ENCODE data around the gene PRKCB. TPM values are rescaled to one million over a fixed set of nuclear protein-coding genes. Genes with fewer than 3 reads are reported as not detected.
"Not testable (repeated sequence)": the region's sequence is repeated elsewhere in the genome, so short reads cannot be mapped to it uniquely, and the experiment has no call there.

PRKCB gene
- polyA plus RNA-seq, 3 donors, result 57.4 to 87.4 (median 75.5) TPM

GRCh38 chr16:24024971-24025370 is 189.2 kb downstream of the PRKCB start:
- H3K36me3 Mint-ChIP-seq, result peaks cover 21 to 34% of the 10 kb centered on the region in 2 donors
- no peaks in the 10 kb centered on the region for H3K4me1 ChIP-seq (ENCODE audit: control insufficient read depth in 1 of 2, insufficient read depth in 2 of 2, low read length in 2 of 2)
- H3K9ac ChIP-seq (ENCODE audit: insufficient read depth, low read length, poor library complexity, severe bottlenecking), result no peak overlapping the region
- H3K27ac Mint-ChIP-seq, result peak overlapping the region in 1 of 7 donors; percentile 2
- WGBS (ENCODE audit: insufficient coverage), result 100% methylated on average over 2 of the region's 7 CpGs
- peaks cover 0 to 4% (median 0%) of the 10 kb centered on the region in 3 donors for H3K27me3 Mint-ChIP-seq (ENCODE audit: low read depth in 3 of 3)
- no peaks in the 10 kb centered on the region for H3K9me3 ChIP-seq (replicated peaks in 1 of 2; ENCODE audit: control insufficient read depth in 1 of 2, insufficient read depth in 1 of 2, low read length in 2 of 2)
- no peak overlapping the region for H2AFZ ChIP-seq (ENCODE audit: insufficient read depth, low read depth, low read length, poor library complexity, severe bottlenecking)
- intact Hi-C loops (cut with micrococcal nuclease), result no loop called here
- H3K4me3 Mint-ChIP-seq, result no peak overlapping the region
- peaks cover 94% of the 10 kb centered on the region for H4K20me1 ChIP-seq (ENCODE audit: insufficient read depth, low read length)
- peaks cover 9% of the 10 kb centered on the region for H3K79me2 ChIP-seq (ENCODE audit: insufficient read depth, low read length)
- H3K4me1 Mint-ChIP-seq, result no peaks in the 10 kb centered on the region
- H3K36me3 ChIP-seq (replicated peaks in 1 of 2; ENCODE audit: control insufficient read depth in 1 of 2, insufficient read depth in 2 of 2, low read length in 2 of 2), result peaks cover 0 to 30% of the 10 kb centered on the region in 2 donors
- DNase-seq, result no peak
- peaks cover 0 to 4% (median 0%) of the 10 kb centered on the region in 7 donors for H3K9me3 Mint-ChIP-seq
- no peak overlapping the region for H3K4me3 ChIP-seq (replicated peaks in 1 of 3; ENCODE audit: low read depth in 2 of 3, low read length in 3 of 3)
- H3K27me3 ChIP-seq (ENCODE audit: control insufficient read depth in 2 of 2, insufficient read depth in 2 of 2, low read length in 2 of 2), result no peaks in the 10 kb centered on the region
- H3K27ac ChIP-seq (ENCODE audit: low read depth in 1 of 2, low read length in 2 of 2), result no peak overlapping the region
- TF ChIP-seq CTCF (IDR thresholded peaks at IDR 0.05), result no peak
- no peak overlapping the region for H3K4me2 ChIP-seq (replicated peaks; ENCODE audit: extremely low read depth, low read length, poor library complexity, severe bottlenecking)

GRCh38 chr16:24027466-24027865 is 191.7 kb downstream of the PRKCB start:
- Histone ChIP-seq H3K9ac (ENCODE audit: insufficient read depth, low read length, poor library complexity, severe bottlenecking) (no peak overlapping the region), H3K4me2 (replicated peaks; ENCODE audit: extremely low read depth, low read length, poor library complexity, severe bottlenecking) (no peak overlapping the region), H3K27ac (ENCODE audit: low read depth in 1 of 2, low read length in 2 of 2) (no peak overlapping the region), H4K20me1 (ENCODE audit: insufficient read depth, low read length) (peaks cover 98% of the 10 kb centered on the region), H3K79me2 (ENCODE audit: insufficient read depth, low read length) (peaks cover 4% of the 10 kb centered on the region), H3K9me3 (replicated peaks in 1 of 2; ENCODE audit: control insufficient read depth in 1 of 2, insufficient read depth in 1 of 2, low read length in 2 of 2) (no peaks in the 10 kb centered on the region), H3K4me1 (ENCODE audit: control insufficient read depth in 1 of 2, insufficient read depth in 2 of 2, low read length in 2 of 2) (no peaks in the 10 kb centered on the region), H3K36me3 (replicated peaks in 1 of 2; ENCODE audit: control insufficient read depth in 1 of 2, insufficient read depth in 2 of 2, low read length in 2 of 2) (peaks cover 11 to 41% of the 10 kb centered on the region in 2 donors), H3K4me3 (replicated peaks in 1 of 3; ENCODE audit: low read depth in 2 of 3, low read length in 3 of 3) (no peak overlapping the region), H3K27me3 (ENCODE audit: control insufficient read depth in 2 of 2, insufficient read depth in 2 of 2, low read length in 2 of 2) (no peaks in the 10 kb centered on the region), H2AFZ (ENCODE audit: insufficient read depth, low read depth, low read length, poor library complexity, severe bottlenecking) (no peak overlapping the region)
- Mint-ChIP-seq H3K27me3 (ENCODE audit: low read depth in 3 of 3) (peaks cover 0 to 5% (median 0%) of the 10 kb centered on the region in 3 donors), H3K4me1 (no peaks in the 10 kb centered on the region), H3K4me3 (no peak overlapping the region), H3K36me3 (peaks cover 29 to 43% of the 10 kb centered on the region in 2 donors), H3K9me3 (peaks cover 0 to 3% (median 0%) of the 10 kb centered on the region in 7 donors), H3K27ac (peak overlapping the region in 2 of 7 donors; percentile 16 to 30)
- no peak for TF ChIP-seq CTCF (IDR thresholded peaks at IDR 0.05)
- WGBS (ENCODE audit: insufficient coverage), result 79% methylated on average over 7 of the region's 8 CpGs
- DNase-seq, result no peak
- intact Hi-C loops (cut with micrococcal nuclease), result no loop called here

- Histone ChIP-seq H3K36me3 (replicated peaks in 1 of 2; ENCODE audit: control insufficient read depth in 1 of 2, insufficient read depth in 2 of 2, low read length in 2 of 2) (peaks cover 25 to 55% of the 10 kb centered on the region in 2 donors), H4K20me1 (ENCODE audit: insufficient read depth, low read length) (peaks cover 100% of the 10 kb centered on the region), H3K4me1 (ENCODE audit: control insufficient read depth in 1 of 2, insufficient read depth in 2 of 2, low read length in 2 of 2) (peaks cover 10 to 11% of the 10 kb centered on the region in 2 donors)
- 100% methylated on average over 1 of the region's 1 CpG for WGBS (ENCODE audit: insufficient coverage)
- not testable (repeated sequence) for H3K9me3 Mint-ChIP-seq; H3K4me3 ChIP-seq (replicated peaks in 1 of 3; ENCODE audit: low read depth in 2 of 3, low read length in 3 of 3); H3K79me2 ChIP-seq (ENCODE audit: insufficient read depth, low read length); H3K27ac ChIP-seq (ENCODE audit: low read depth in 1 of 2, low read length in 2 of 2); H3K9ac ChIP-seq (ENCODE audit: insufficient read depth, low read length, poor library complexity, severe bottlenecking); H3K4me2 ChIP-seq (replicated peaks; ENCODE audit: extremely low read depth, low read length, poor library complexity, severe bottlenecking); H3K4me3 Mint-ChIP-seq; H3K27me3 Mint-ChIP-seq (ENCODE audit: low read depth in 3 of 3); H3K9me3 ChIP-seq (replicated peaks in 1 of 2; ENCODE audit: control insufficient read depth in 1 of 2, insufficient read depth in 1 of 2, low read length in 2 of 2); DNase-seq; H2AFZ ChIP-seq (ENCODE audit: insufficient read depth, low read depth, low read length, poor library complexity, severe bottlenecking); H3K27me3 ChIP-seq (ENCODE audit: control insufficient read depth in 2 of 2, insufficient read depth in 2 of 2, low read length in 2 of 2)
- intact Hi-C loops (cut with micrococcal nuclease), result loop anchor here in 1 of 2 donors (10.0 kb wide), 1 partner anchor 295 kb away; no protein-coding TSS in a partner anchor
- Mint-ChIP-seq H3K27ac (peak overlapping the region in 3 of 7 donors; percentile 23 to 50 (median 37)), H3K36me3 (peaks cover 50 to 52% of the 10 kb centered on the region in 2 donors), H3K4me1 (peaks cover 20% of the 10 kb centered on the region)
These were observed 194.1 kb downstream of the PRKCB start for GRCh38 chr16:24029841-24030240.

All from CD14-positive monocyte (primary cell).